Adipocyte (in vitro differentiated cells): ENCODE measurements around the gene TADA2A.

ENCODE experiments used
- DNase-seq: peaks from one replicate; pipeline ENCODE4 v3.0.0-alpha.2; 2015; ENCODE audit warnings: low read depth
- H3K27me3 ChIP-seq: replicated peaks from 2 replicates; pipeline ENCODE4 v1.7.0; 2013; ENCODE audit warnings: mild to moderate bottlenecking, low read length, moderate library complexity; ENCODE audit not compliant: control insufficient read depth, insufficient read depth
- H3K36me3 ChIP-seq: 2 replicates; pipeline ENCODE4 v1.7.0; 2013; ENCODE audit warnings: low read length, mild to moderate bottlenecking, moderate library complexity; ENCODE audit not compliant: control insufficient read depth, insufficient read depth, severe bottlenecking
- H3K4me1 ChIP-seq: 2 replicates; pipeline ENCODE4 v1.7.0; 2013; ENCODE audit warnings: mild to moderate bottlenecking, low read length, moderate library complexity; ENCODE audit not compliant: control insufficient read depth, insufficient read depth
- H3K4me3 ChIP-seq: 2 replicates; pipeline ENCODE4 v1.7.0; 2013; ENCODE audit warnings: mild to moderate bottlenecking, low read length, moderate library complexity
- H3K9ac ChIP-seq: 2 replicates; pipeline ENCODE4 v1.7.0; 2013; ENCODE audit warnings: mild to moderate bottlenecking, low read length, moderate library complexity
- H3K9me3 ChIP-seq: 2 replicates; pipeline ENCODE4 v1.7.0; 2013; ENCODE audit warnings: mild to moderate bottlenecking, low read length, moderate library complexity; ENCODE audit not compliant: control insufficient read depth

TADA2A gene, protein sequence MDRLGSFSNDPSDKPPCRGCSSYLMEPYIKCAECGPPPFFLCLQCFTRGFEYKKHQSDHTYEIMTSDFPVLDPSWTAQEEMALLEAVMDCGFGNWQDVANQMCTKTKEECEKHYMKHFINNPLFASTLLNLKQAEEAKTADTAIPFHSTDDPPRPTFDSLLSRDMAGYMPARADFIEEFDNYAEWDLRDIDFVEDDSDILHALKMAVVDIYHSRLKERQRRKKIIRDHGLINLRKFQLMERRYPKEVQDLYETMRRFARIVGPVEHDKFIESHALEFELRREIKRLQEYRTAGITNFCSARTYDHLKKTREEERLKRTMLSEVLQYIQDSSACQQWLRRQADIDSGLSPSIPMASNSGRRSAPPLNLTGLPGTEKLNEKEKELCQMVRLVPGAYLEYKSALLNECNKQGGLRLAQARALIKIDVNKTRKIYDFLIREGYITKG

DNA sequence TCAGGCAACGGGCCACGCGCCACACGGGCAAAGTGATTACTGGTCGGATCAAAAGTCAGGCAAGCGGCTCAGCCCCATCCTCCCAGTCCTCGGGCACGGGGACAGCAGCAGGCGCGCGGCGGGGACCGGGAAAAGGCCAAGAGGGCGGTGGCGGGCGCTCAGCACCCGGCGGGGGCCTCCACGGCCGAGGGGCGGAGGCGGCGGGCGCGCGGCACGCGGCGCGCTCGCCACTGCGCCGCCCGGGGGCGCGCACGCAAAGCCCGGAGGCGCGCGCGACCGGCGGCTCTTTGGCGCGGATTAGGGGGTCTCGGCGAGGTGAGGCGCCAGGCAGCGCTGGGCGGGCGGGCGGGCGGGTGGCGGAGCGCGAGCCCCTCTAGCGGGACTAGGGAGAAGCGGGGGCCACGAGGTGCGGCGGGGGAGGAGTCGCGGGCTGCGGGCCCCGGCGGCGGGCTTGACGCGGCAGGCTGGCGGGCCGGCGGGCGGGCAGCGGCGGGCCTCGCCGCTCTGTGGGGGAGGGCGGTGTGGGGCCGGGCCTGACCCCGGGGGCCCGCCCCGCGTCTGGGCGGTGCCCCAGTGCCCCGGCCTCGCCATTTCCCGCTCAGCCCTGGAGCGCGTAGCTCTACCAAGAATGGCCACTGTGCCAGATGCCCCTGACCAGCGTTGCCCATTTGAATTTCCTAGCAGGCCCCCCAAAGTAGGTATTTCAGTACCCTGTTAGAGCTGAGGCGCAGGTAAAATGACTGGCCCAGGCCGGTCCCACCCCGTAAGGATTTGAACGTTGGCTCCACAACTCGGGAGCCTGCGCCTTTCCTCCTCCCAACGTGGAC is at the start of gene TADA2A, which contains the start of gene ACACA:
TSS of gene TADA2A (plus strand) at position 252 of the 827 bp plus-strand sequence. CDS start 4,480 bp downstream, outside the sequence.
TSS of gene ACACA (minus strand) at position 202 of the 827 bp plus-strand sequence. CDS start 537 bp downstream, outside the sequence.
- H3K4me3 ChIP-seq, result peak within 1 kb of the TSS; percentile 95
- peaks cover 28% of the 10 kb centered on the region for H3K4me1 ChIP-seq
- DNase-seq, result peak; percentile 89
- no peaks in the 10 kb centered on the region for H3K27me3 ChIP-seq
- peaks cover 10% of the 10 kb centered on the region for H3K36me3 ChIP-seq
- no peaks in the 10 kb centered on the region for H3K9me3 ChIP-seq
- peak within 1 kb of the TSS; percentile 95 for H3K9ac ChIP-seq

DNA sequence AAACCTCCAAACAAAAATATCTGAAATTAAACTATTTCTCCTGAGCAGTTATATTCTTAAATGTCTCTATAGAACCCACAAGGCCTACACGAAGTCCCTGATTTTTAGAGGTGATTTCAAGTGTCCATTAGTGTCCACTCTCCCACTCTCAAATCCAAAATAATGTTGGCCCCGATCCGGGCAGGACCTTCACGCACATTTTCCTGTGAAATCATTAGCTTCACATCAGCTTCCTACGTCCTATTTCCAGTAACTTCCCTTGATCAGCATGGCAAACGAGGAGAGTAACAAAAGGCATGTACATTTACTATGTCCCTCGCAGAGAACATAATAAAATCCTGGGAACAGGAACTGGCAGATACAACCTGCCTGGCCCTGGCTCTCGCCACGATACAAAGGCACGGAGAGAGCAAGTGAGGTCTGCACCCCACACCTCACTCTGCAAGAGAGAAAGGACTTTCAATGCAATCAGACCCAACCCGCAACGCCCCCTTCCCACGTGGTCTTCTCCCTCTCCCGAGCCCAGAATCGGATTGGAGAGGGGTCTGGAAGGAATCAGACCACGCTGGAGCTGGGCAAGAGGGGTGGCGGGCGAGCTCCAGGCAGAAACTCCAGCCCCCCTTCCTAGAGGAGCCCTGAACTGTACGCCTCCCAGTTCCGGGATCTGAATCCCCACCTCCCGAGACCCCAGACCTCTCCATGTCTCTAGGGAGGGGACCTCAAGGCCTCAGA is 48.4 kb upstream of the TADA2A start:
- peaks cover 20% of the 10 kb centered on the region for H3K4me1 ChIP-seq
- peak overlapping the region; percentile 98 for H3K9ac ChIP-seq
- H3K9me3 ChIP-seq, result no peaks in the 10 kb centered on the region
- H3K27me3 ChIP-seq, result no peaks in the 10 kb centered on the region
- peaks cover 16% of the 10 kb centered on the region for H3K36me3 ChIP-seq
- H3K4me3 ChIP-seq, result peak overlapping the region; percentile 96
- DNase-seq, result peak; percentile 82

DNA sequence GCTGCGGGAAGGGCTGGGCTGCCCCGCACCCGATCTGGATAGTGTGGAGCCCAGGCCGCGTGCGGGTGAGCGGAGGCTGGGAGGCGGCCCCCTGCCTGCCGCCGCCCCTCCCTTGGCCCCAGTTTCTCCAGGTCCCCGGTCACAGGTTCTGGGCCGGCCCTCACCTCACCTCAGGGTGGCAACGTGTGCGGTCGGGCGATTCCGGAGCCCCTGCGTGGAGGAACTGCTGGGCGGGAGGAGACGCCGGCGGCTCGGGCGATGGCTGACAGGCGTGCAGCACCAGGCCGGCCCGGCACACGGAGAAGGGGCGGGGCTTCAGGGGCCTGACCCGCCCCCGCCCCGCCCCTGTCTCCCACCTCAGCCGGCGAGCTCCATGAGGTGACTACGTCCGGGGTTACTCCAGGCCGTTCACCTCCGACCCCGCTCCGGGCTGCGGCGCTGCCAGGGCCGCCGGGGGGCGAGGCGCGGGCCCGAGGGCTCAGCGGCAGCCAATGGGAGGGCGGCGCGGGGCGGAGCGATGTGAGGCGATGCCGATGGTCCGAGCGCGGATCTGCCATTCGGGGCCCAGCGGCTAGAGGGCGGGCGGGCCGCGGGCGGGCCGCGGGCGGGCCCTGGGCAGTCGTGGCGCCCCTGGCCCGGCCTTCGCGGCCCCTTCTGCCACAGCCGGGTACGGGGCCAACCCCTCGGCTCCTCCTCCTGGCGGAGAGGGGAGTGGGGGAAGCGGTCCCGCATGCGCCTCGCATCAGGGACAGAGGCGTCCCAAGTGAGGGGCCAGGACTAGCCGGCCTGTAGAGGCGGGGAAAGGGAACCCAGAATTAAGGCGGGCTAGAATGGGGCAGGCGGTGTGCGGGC is 47.6 kb upstream of the TADA2A start:
- peak overlapping the region; percentile 96 for H3K4me3 ChIP-seq

DNA sequence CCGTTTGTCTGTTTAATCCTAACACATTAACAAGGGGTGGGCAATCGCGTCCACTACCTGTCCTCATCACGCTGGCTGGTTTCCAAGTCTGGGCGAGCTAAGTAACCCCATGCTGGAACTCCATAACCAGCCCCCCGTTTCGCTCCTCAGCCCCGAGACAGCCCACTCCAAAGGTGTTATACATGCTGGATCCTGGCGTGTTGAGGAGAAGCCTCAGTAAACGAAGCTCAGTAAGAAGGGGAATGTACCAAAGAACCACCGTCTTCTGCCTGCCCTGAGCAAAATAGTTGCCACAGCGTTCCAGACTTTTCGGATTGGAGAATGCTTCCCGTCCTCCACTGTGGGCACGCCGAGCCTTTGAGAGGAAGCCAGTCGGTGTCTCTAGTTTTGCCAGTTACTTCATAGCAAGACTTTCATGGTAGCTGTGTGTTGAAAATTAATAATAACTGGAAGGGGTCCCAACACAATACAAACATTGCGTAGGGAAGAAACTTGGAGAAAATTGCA is 47.0 kb upstream of the TADA2A start:
- Histone ChIP-seq H3K9me3 (no peaks in the 10 kb centered on the region), H3K9ac (peak overlapping the region; percentile 92), H3K4me1 (peaks cover 20% of the 10 kb centered on the region), H3K4me3 (peak overlapping the region; percentile 96), H3K27me3 (no peaks in the 10 kb centered on the region), H3K36me3 (peaks cover 5% of the 10 kb centered on the region)
- no peak for DNase-seq

More for the DNA sequence above, 47.6 kb upstream of the TADA2A start:
- peak; percentile 94 for DNase-seq
- Histone ChIP-seq H3K4me1 (peaks cover 20% of the 10 kb centered on the region), H3K36me3 (peaks cover 11% of the 10 kb centered on the region), H3K27me3 (no peaks in the 10 kb centered on the region), H3K9me3 (no peaks in the 10 kb centered on the region), H3K9ac (peak overlapping the region; percentile 98)

DNA sequence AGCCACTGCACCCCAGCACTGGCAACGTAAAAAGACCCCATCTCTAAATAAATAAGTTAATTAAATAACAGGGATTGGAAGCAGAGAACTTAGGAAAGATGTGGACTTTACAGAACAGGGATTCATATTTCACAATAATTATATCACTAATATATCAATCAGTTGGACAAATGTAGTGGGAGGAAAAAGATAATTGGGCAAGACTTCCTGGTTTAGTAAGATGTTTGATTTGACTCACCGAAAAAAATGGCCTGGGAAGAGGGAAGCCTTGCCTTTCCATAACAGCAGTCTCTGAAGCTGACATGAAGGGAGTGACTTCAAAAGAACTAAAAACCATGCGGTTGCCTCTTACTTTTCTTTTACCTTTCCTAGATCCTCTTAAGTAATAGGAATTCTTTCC is 46.1 kb upstream of the TADA2A start:
- Histone ChIP-seq H3K4me3 (peak overlapping the region; percentile 96), H3K9me3 (no peaks in the 10 kb centered on the region), H3K4me1 (peaks cover 20% of the 10 kb centered on the region), H3K36me3 (peaks cover 4% of the 10 kb centered on the region), H3K27me3 (no peaks in the 10 kb centered on the region), H3K9ac (no peak overlapping the region)
- peak; percentile 12 for DNase-seq

DNA sequence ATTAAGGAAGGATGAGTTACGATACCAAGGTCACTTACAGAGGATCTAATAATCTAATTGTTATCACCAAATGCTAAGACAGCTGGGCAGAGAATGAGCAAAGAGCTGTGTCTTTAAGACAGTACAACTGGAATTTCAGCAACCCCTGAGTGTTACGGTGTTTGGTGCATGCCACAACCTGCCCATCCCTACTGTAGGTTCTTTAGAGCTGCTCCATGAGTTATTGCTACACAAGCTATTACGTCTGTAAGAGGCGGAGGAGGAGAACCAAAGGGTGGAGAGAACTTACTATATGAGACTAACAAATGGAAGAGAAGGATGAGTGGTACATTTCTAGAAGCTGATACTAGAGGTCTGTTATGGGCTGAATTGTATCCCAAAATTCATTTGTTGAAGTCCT is 45.1 kb upstream of the TADA2A start:
- DNase-seq, result no peak
- Histone ChIP-seq H3K9me3 (no peaks in the 10 kb centered on the region), H3K4me3 (no peak overlapping the region), H3K36me3 (peaks cover 4% of the 10 kb centered on the region), H3K27me3 (no peaks in the 10 kb centered on the region), H3K4me1 (peaks cover 20% of the 10 kb centered on the region), H3K9ac (no peak overlapping the region)

DNA sequence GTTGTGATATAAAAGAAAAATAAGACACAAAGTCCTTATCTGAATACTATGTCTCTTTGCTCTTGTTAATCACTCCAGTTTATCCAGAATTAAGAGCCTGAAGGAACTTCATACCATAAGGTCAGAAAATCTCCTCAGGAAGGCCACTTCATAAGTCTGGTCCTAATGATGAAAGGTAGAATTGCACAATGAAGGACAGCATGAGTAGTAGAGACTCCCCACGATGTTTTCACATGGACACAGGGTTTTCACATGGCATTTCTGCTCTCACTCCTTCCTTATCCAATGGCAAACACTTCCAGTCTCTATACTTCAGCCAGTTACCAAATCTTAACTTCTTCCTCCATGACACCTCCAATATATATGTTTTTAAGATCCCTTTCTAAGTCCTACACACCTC is 41.1 kb upstream of the TADA2A start:
- no peaks in the 10 kb centered on the region for H3K36me3 ChIP-seq
- no peak overlapping the region for H3K9ac ChIP-seq
- H3K27me3 ChIP-seq, result no peaks in the 10 kb centered on the region
- H3K9me3 ChIP-seq, result no peaks in the 10 kb centered on the region
- peaks cover 14% of the 10 kb centered on the region for H3K4me1 ChIP-seq
- no peak overlapping the region for H3K4me3 ChIP-seq
- DNase-seq, result no peak

DNA sequence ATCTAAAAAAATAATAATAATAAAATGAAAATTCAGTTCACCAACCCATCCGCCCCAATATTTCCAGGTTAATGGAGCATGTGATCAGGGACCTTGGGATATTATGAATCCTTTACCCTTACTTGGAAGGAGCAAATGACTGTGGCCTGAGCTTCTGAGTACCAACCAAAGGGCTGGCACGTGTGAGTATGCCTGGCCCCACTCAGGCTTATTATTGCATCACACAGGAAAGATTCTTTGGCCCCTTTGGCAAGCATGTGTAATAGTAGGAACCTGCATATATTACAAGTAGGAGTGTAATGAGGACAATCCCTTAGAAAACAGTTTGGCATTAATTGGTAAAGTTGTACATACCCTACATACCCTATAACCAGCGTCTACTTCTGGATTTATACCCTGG is 38.1 kb upstream of the TADA2A start:
- H3K9ac ChIP-seq, result peak overlapping the region; percentile 54
- DNase-seq, result peak; percentile 55
- peaks cover 11% of the 10 kb centered on the region for H3K4me1 ChIP-seq
- no peaks in the 10 kb centered on the region for H3K36me3 ChIP-seq
- no peaks in the 10 kb centered on the region for H3K27me3 ChIP-seq
- no peak overlapping the region for H3K4me3 ChIP-seq
- no peaks in the 10 kb centered on the region for H3K9me3 ChIP-seq

DNA sequence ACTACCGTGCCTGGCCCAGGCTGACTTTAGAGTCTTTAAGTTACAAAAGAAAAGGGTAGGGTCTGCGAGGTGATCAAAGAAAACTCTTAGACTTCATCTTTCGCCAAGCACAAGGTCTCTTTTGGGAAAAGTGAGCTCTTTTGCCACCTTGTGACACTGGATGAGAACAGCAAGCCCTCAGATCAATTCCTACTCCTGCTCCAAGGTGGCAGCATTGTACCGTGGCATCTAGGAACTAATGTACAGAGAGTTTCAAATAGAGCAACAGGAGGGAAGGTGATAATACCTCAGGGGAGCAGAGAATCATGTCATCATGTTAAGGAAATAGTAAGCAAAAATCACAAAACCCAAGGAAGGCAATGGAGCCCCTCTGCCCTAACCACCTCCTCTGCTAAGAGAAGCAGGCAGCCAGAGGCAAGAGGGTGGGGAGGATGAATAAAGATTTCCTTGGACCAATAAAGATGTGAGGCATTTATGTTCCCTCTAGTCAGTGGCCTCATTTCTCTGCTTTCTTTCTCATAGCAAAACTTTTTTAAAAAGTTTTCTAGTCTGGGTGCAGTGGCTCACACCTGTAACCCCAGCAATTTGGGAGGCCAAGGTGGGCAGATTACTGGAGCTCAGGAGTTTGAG is 33.0 kb upstream of the TADA2A start:
- H3K9ac ChIP-seq, result no peak overlapping the region
- H3K27me3 ChIP-seq, result no peaks in the 10 kb centered on the region
- DNase-seq, result peak; percentile 87
- H3K4me1 ChIP-seq, result peaks cover 8% of the 10 kb centered on the region
- no peaks in the 10 kb centered on the region for H3K9me3 ChIP-seq
- H3K4me3 ChIP-seq, result no peak overlapping the region
- H3K36me3 ChIP-seq, result no peaks in the 10 kb centered on the region

DNA sequence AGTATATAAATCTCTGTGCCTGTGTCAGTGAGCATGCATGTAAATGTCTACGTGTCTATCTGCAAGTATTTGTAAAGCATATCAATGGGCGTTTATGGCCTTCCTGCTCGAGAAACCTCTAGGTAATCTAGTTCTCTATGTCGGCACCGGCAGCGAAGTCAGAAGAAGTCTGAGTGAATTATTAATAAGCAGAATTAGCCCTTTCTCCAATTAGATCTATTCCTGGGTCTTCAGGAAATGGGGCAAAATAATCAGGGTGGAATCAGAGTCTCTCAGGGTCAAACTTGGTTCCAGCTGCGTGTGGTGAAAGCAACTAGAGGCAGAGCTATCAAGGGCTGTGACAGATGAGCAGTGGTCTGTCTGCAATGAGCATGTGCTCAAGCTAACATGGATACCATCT is 31.0 kb upstream of the TADA2A start, which contains the start of gene C17orf78:
TSS of gene C17orf78 (plus strand) at position 280 of the 400 bp plus-strand sequence. CDS start at position 388, 108 bp downstream.
- Histone ChIP-seq H3K36me3 (no peaks in the 10 kb centered on the region), H3K27me3 (no peaks in the 10 kb centered on the region), H3K9me3 (no peaks in the 10 kb centered on the region), H3K4me3 (no peak within 1 kb of the TSS), H3K4me1 (no peaks in the 10 kb centered on the region), H3K9ac (no peak within 1 kb of the TSS)
- no peak for DNase-seq
